BLaER1 (cell line): ENCODE results near the gene LPAR3.

Source experiments
- H3K27ac ChIP-seq: shearing (Covaris generic); formaldehyde crosslinking; 2 replicates; pipeline ENCODE4 v1.8.1; 2022
- H3K27me3 ChIP-seq: shearing (Covaris generic); formaldehyde crosslinking; 2 replicates; pipeline ENCODE4 v1.8.1; 2022
- H3K36me3 ChIP-seq: shearing (Covaris generic); formaldehyde crosslinking; 2 replicates; pipeline ENCODE4 v1.8.1; 2022
- H3K4me1 ChIP-seq: shearing (Covaris generic); formaldehyde crosslinking; 2 replicates; pipeline ENCODE4 v1.8.1; 2022
- H3K4me2 ChIP-seq: shearing (Covaris generic); formaldehyde crosslinking; 2 replicates; pipeline ENCODE4 v1.8.1; 2022
- H3K4me3 ChIP-seq: shearing (Covaris generic); formaldehyde crosslinking; 2 replicates; pipeline ENCODE4 v1.8.1; 2022
- H3K9ac ChIP-seq: shearing (Covaris generic); formaldehyde crosslinking; 2 replicates; pipeline ENCODE4 v1.8.1; 2022
- H3K9me3 ChIP-seq: shearing (Covaris generic); formaldehyde crosslinking; 2 replicates; pipeline ENCODE4 v1.8.1; 2022
- H4K20me1 ChIP-seq: shearing (Covaris generic); formaldehyde crosslinking; 2 replicates; pipeline ENCODE4 v1.8.1; 2022
- Cebpa-rat ChIP-seq: shearing (Covaris generic); IDR thresholded peaks from 2 replicates; pipeline ENCODE4 v1.8.1; 2022

The LPAR3 gene

GRCh38 chr1:84834419-84835064, 58.5 kb downstream of the LPAR3 start:
- no peak overlapping the region for H3K4me3 ChIP-seq
- no peak for TF ChIP-seq Cebpa-rat
- H3K9ac ChIP-seq = no peak overlapping the region
- H3K9me3 ChIP-seq = no peaks in the 10 kb centered on the region
- no peaks in the 10 kb centered on the region for H4K20me1 ChIP-seq
- H3K4me2 ChIP-seq = no peak overlapping the region
- H3K27me3 ChIP-seq = no peaks in the 10 kb centered on the region
- no peaks in the 10 kb centered on the region for H3K36me3 ChIP-seq
- H3K4me1 ChIP-seq = no peaks in the 10 kb centered on the region
- no peak overlapping the region for H3K27ac ChIP-seq

GRCh38 chr1:84833194-84833593, 59.8 kb downstream of the LPAR3 start:
- H3K4me1 ChIP-seq = no peaks in the 10 kb centered on the region
- no peak for TF ChIP-seq Cebpa-rat
- H3K4me2 ChIP-seq = no peak overlapping the region
- no peaks in the 10 kb centered on the region for H3K27me3 ChIP-seq
- no peak overlapping the region for H3K4me3 ChIP-seq
- no peak overlapping the region for H3K27ac ChIP-seq
- no peaks in the 10 kb centered on the region for H4K20me1 ChIP-seq
- no peaks in the 10 kb centered on the region for H3K36me3 ChIP-seq
- no peaks in the 10 kb centered on the region for H3K9me3 ChIP-seq
- no peak overlapping the region for H3K9ac ChIP-seq

GRCh38 chr1:84830136-84830535, 62.9 kb downstream of the LPAR3 start:
- Histone ChIP-seq H3K4me1 (no peaks in the 10 kb centered on the region), H4K20me1 (no peaks in the 10 kb centered on the region), H3K9me3 (no peaks in the 10 kb centered on the region), H3K36me3 (no peaks in the 10 kb centered on the region), H3K9ac (no peak overlapping the region), H3K27ac (no peak overlapping the region), H3K4me2 (no peak overlapping the region), H3K4me3 (no peak overlapping the region), H3K27me3 (no peaks in the 10 kb centered on the region)
- no peak for TF ChIP-seq Cebpa-rat

GRCh38 chr1:84827976-84828375, 65.0 kb downstream of the LPAR3 start:
- H3K36me3 ChIP-seq = no peaks in the 10 kb centered on the region
- no peaks in the 10 kb centered on the region for H4K20me1 ChIP-seq
- no peak overlapping the region for H3K27ac ChIP-seq
- H3K4me1 ChIP-seq = no peaks in the 10 kb centered on the region
- H3K9ac ChIP-seq = no peak overlapping the region
- no peaks in the 10 kb centered on the region for H3K9me3 ChIP-seq
- no peaks in the 10 kb centered on the region for H3K27me3 ChIP-seq
- no peak for TF ChIP-seq Cebpa-rat
- no peak overlapping the region for H3K4me3 ChIP-seq
- no peak overlapping the region for H3K4me2 ChIP-seq

- Histone ChIP-seq H3K9me3 (no peaks in the 10 kb centered on the region), H4K20me1 (no peaks in the 10 kb centered on the region), H3K36me3 (no peaks in the 10 kb centered on the region), H3K9ac (no peak overlapping the region), H3K27ac (no peak overlapping the region), H3K4me2 (no peak overlapping the region), H3K4me1 (no peaks in the 10 kb centered on the region), H3K27me3 (no peaks in the 10 kb centered on the region), H3K4me3 (no peak overlapping the region)
- no peak for TF ChIP-seq Cebpa-rat
These were observed 65.5 kb downstream of the LPAR3 start for GRCh38 chr1:84827555-84827954.

- no peak overlapping the region for H3K9ac ChIP-seq
- no peaks in the 10 kb centered on the region for H3K27me3 ChIP-seq
- H3K4me1 ChIP-seq = no peaks in the 10 kb centered on the region
- TF ChIP-seq Cebpa-rat = no peak
- H3K4me3 ChIP-seq = no peak overlapping the region
- H4K20me1 ChIP-seq = no peaks in the 10 kb centered on the region
- no peaks in the 10 kb centered on the region for H3K36me3 ChIP-seq
- H3K27ac ChIP-seq = no peak overlapping the region
- no peaks in the 10 kb centered on the region for H3K9me3 ChIP-seq
- no peak overlapping the region for H3K4me2 ChIP-seq
These were observed 67.8 kb downstream of the LPAR3 start for GRCh38 chr1:84825161-84825560.

GRCh38 chr1:84823991-84824390, 69.0 kb downstream of the LPAR3 start:
- no peak overlapping the region for H3K27ac ChIP-seq
- no peak overlapping the region for H3K4me2 ChIP-seq
- H4K20me1 ChIP-seq = no peaks in the 10 kb centered on the region
- no peaks in the 10 kb centered on the region for H3K27me3 ChIP-seq
- H3K9me3 ChIP-seq = no peaks in the 10 kb centered on the region
- H3K9ac ChIP-seq = no peak overlapping the region
- H3K4me3 ChIP-seq = no peak overlapping the region
- no peak for TF ChIP-seq Cebpa-rat
- no peaks in the 10 kb centered on the region for H3K36me3 ChIP-seq
- peaks cover 9% of the 10 kb centered on the region; the same call in 1 of the 2 replicates for H3K4me1 ChIP-seq

- Histone ChIP-seq H3K9me3 (no peaks in the 10 kb centered on the region), H3K4me3 (no peak overlapping the region), H4K20me1 (no peaks in the 10 kb centered on the region), H3K9ac (no peak overlapping the region), H3K27ac (no peak overlapping the region), H3K4me1 (peaks cover 11% of the 10 kb centered on the region; the same call in 1 of the 2 replicates), H3K4me2 (no peak overlapping the region), H3K27me3 (no peaks in the 10 kb centered on the region), H3K36me3 (no peaks in the 10 kb centered on the region)
- TF ChIP-seq Cebpa-rat = no peak
These were observed 69.5 kb downstream of the LPAR3 start for GRCh38 chr1:84823511-84823910.

GRCh38 chr1:84810343-84810742, 82.7 kb downstream of the LPAR3 start:
- no peak for TF ChIP-seq Cebpa-rat
- no peak overlapping the region for H3K9ac ChIP-seq
- H4K20me1 ChIP-seq = no peaks in the 10 kb centered on the region
- H3K4me2 ChIP-seq = no peak overlapping the region
- no peaks in the 10 kb centered on the region for H3K9me3 ChIP-seq
- H3K27me3 ChIP-seq = no peaks in the 10 kb centered on the region
- H3K36me3 ChIP-seq = no peaks in the 10 kb centered on the region
- no peaks in the 10 kb centered on the region for H3K4me1 ChIP-seq
- H3K27ac ChIP-seq = no peak overlapping the region
- H3K4me3 ChIP-seq = no peak overlapping the region

- H3K27ac ChIP-seq = no peak overlapping the region
- no peak for TF ChIP-seq Cebpa-rat
- no peaks in the 10 kb centered on the region for H3K36me3 ChIP-seq
- H3K4me1 ChIP-seq = no peaks in the 10 kb centered on the region
- H4K20me1 ChIP-seq = no peaks in the 10 kb centered on the region
- H3K4me3 ChIP-seq = no peak overlapping the region
- H3K27me3 ChIP-seq = no peaks in the 10 kb centered on the region
- no peak overlapping the region for H3K4me2 ChIP-seq
- H3K9me3 ChIP-seq = no peaks in the 10 kb centered on the region
- H3K9ac ChIP-seq = no peak overlapping the region
These were observed 84.0 kb downstream of the LPAR3 start for GRCh38 chr1:84809023-84809422.

- no peak overlapping the region for H3K9ac ChIP-seq
- no peaks in the 10 kb centered on the region for H3K9me3 ChIP-seq
- TF ChIP-seq Cebpa-rat = no peak
- no peaks in the 10 kb centered on the region for H3K36me3 ChIP-seq
- peaks cover under 1% of the 10 kb centered on the region for H3K4me1 ChIP-seq
- no peaks in the 10 kb centered on the region for H3K27me3 ChIP-seq
- H3K27ac ChIP-seq = no peak overlapping the region
- H4K20me1 ChIP-seq = no peaks in the 10 kb centered on the region
- no peak overlapping the region for H3K4me3 ChIP-seq
- H3K4me2 ChIP-seq = no peak overlapping the region
These were observed 89.4 kb downstream of the LPAR3 start for GRCh38 chr1:84803604-84804003.
